ENCODE results near the gene S100P. TPM values are rescaled to one million over a fixed set of nuclear protein-coding genes. Genes with fewer than 3 reads are reported as not detected.

S100P gene
- total RNA-seq, 2 experiments from 2014 or later = 3.4 to 4.3 TPM

GRCh38 chr4:6696611-6697010 lies 2.9 kb downstream of the S100P start:
- no peaks in the 10 kb centered on the region for H3K9me3 Mint-ChIP-seq
- ChIA-PET POLR2A (interaction anchor here (0.9 to 3.6 kb wide), 9 partner anchors 12 to 83 kb away, joined by 3 to 26 read pairs (median 7); partner anchors contain the start of genes BLOC1S4 and MRFAP1L1), CTCF (interaction anchor here (1.2 to 8.5 kb wide), 5 partner anchors 8 to 23 kb away, joined by 3 to 102 read pairs (median 4); partner anchors contain the start of gene MRFAP1L1)
- DNase-seq = no peak
- peaks cover 1% of the 10 kb centered on the region for H3K36me3 Mint-ChIP-seq (ENCODE audit: low read depth)
- peak overlapping the region; percentile 38 for H3K4me3 Mint-ChIP-seq
- H3K27ac Mint-ChIP-seq = peak overlapping the region; percentile 92
- ATAC-seq = peak; percentile 60
- TF ChIP-seq CTCF (IDR thresholded peaks at IDR 0.05) = no peak
- H3K27me3 Mint-ChIP-seq = no peaks in the 10 kb centered on the region
- H3K4me1 Mint-ChIP-seq (ENCODE audit: low read depth) = peaks cover 70% of the 10 kb centered on the region
- intact Hi-C loops (cut with micrococcal nuclease) = no loop called here

DNA sequence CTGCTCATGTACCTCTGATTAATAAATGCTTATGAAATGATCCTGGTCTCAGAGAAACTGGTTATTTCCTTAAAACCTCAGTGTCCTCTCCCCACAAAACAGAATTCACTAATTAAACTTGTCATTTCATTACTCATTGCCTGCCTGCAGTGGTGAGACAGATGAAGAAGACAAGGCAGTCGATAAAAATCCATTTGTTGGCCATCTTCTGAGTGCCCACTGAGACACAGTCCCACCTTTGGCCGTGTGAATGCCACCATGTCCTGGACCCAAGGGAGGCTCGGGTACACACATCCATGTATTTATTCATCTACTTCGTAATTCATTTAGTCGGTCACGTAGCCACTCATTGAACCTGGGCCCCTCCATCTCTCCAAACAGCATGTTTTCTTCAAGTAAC lies 3.5 kb downstream of the S100P start:
- intact Hi-C loops (cut with micrococcal nuclease) = no loop called here
- ATAC-seq = no peak
- H3K27me3 Mint-ChIP-seq = no peaks in the 10 kb centered on the region
- no peak for TF ChIP-seq CTCF (IDR thresholded peaks at IDR 0.05)
- POLR2A ChIA-PET = interaction anchor here (1.0 to 3.6 kb wide), 5 partner anchors 9 to 24 kb away, joined by 4 to 26 read pairs (median 8); partner anchors contain the start of gene MRFAP1L1
- H3K27ac Mint-ChIP-seq = peak overlapping the region; percentile 92
- CTCF ChIA-PET = interaction anchor here (1.2 to 8.5 kb wide), 4 partner anchors 7 to 23 kb away, joined by 3 to 102 read pairs (median 4); a partner anchor contains a TSS
- H3K36me3 Mint-ChIP-seq (ENCODE audit: low read depth) = peaks cover 4% of the 10 kb centered on the region
- no peaks in the 10 kb centered on the region for H3K9me3 Mint-ChIP-seq
- peaks cover 69% of the 10 kb centered on the region for H3K4me1 Mint-ChIP-seq (ENCODE audit: low read depth)
- H3K4me3 Mint-ChIP-seq = no peak overlapping the region
- no peak for DNase-seq

DNA sequence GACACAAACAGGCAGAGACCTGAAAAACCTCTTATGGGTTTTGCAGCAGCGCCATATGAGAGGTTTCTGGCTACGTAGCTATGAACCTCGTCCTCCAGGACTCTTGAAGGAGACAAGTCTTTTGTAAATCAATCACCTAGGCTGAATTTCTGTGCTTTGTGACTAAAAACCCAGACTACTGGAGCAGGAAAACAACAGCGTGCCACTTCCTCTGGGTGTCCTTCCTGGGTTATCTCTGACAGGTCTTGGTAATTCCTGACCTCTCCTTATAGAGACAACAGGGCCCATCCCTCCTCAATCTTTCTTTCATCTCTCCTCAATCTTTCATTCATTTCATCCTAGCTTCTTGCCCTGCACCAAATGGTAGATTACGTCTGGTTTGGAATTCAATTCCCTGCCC lies 5.7 kb downstream of the S100P start:
- CTCF ChIA-PET = interaction anchor here (0.8 to 8.5 kb wide), 4 partner anchors 9 to 24 kb away, joined by 3 to 102 read pairs (median 4); a partner anchor contains a TSS
- Mint-ChIP-seq H3K27me3 (no peaks in the 10 kb centered on the region), H3K4me3 (no peak overlapping the region), H3K9me3 (peaks cover 2% of the 10 kb centered on the region), H3K27ac (peak overlapping the region; percentile 49), H3K36me3 (ENCODE audit: low read depth) (peaks cover 21% of the 10 kb centered on the region), H3K4me1 (ENCODE audit: low read depth) (peaks cover 61% of the 10 kb centered on the region)
- intact Hi-C loops (cut with micrococcal nuclease) = no loop called here
- ATAC-seq (no peak), DNase-seq (no peak)
- POLR2A ChIA-PET = interaction anchor here (0.7 to 1.3 kb wide), 5 partner anchors 8 to 36 kb away, joined by 3 to 5 read pairs (median 3); a partner anchor contains a TSS
- TF ChIP-seq CTCF (IDR thresholded peaks at IDR 0.05) = no peak

- Mint-ChIP-seq H3K27me3 (no peaks in the 10 kb centered on the region), H3K36me3 (ENCODE audit: low read depth) (peaks cover 26% of the 10 kb centered on the region), H3K27ac (peak overlapping the region; percentile 49), H3K9me3 (peaks cover 2% of the 10 kb centered on the region), H3K4me1 (ENCODE audit: low read depth) (peaks cover 61% of the 10 kb centered on the region), H3K4me3 (no peak overlapping the region)
- intact Hi-C loops (cut with micrococcal nuclease) = no loop called here
- DNase-seq (no peak), ATAC-seq (no peak)
- TF ChIP-seq CTCF (IDR thresholded peaks at IDR 0.05) = no peak
- ChIA-PET POLR2A (interaction anchor here (0.7 to 0.8 kb wide), 3 partner anchors 24 to 36 kb away, joined by 3 read pairs; a partner anchor contains a TSS), CTCF (interaction anchor here (0.8 to 8.5 kb wide), 4 partner anchors 10 to 58 kb away, joined by 4 to 102 read pairs (median 13); a partner anchor contains a TSS)
These were observed 6.2 kb downstream of the S100P start for GRCh38 chr4:6699903-6700302.

- intact Hi-C loops (cut with micrococcal nuclease) = no loop called here
- CTCF ChIA-PET = interaction anchor here (0.9 to 8.5 kb wide), 13 partner anchors 8 to 364 kb away, joined by 3 to 102 read pairs (median 7); partner anchors contain the start of genes BLOC1S4, MRFAP1 and MRFAP1L1
- peak; percentile 61 for TF ChIP-seq CTCF (IDR thresholded peaks at IDR 0.05)
- ATAC-seq (no peak), DNase-seq (peak; percentile 63)
- H3K36me3 Mint-ChIP-seq (ENCODE audit: low read depth) = peaks cover 38% of the 10 kb centered on the region
- POLR2A ChIA-PET = interaction anchor here (1.0 to 4.4 kb wide), 3 partner anchors 11 to 27 kb away, joined by 4 to 24 read pairs (median 11); a partner anchor contains a TSS
- peaks cover 2% of the 10 kb centered on the region for H3K9me3 Mint-ChIP-seq
- H3K27ac Mint-ChIP-seq = no peak overlapping the region
- H3K4me1 Mint-ChIP-seq (ENCODE audit: low read depth) = peaks cover 63% of the 10 kb centered on the region
- H3K27me3 Mint-ChIP-seq = no peaks in the 10 kb centered on the region
- no peak overlapping the region for H3K4me3 Mint-ChIP-seq
These were observed 7.7 kb downstream of the S100P start for GRCh38 chr4:6701371-6701770.
